Natural killer cell (primary cell): ENCODE measurements around the gene GSX2. TPM values are rescaled to one million over a fixed set of nuclear protein-coding genes. Genes with fewer than 3 reads are reported as not detected.

Experiments
- ATAC-seq, 3 donors: fragments of 150-1000 bp in 2 of 3; fragments of 200-7000 bp in 1 of 3; cut with Tn5 transposase; 1 replicate in 1 of 3; 2 replicates in 2 of 3; pipeline ENCODE4 v1.10.0; 2021; ENCODE audit warnings: mild to moderate bottlenecking in 2 of 3, moderate library complexity in 2 of 3
- DNase-seq, 2 donors: peaks; one replicate each; pipeline versions ENCODE4 v3.0.0 to v3.0.0-alpha.2; 2013 to 2021; ENCODE audit warnings: mixed read lengths in 1 of 2
- H3K27ac ChIP-seq: one replicate; pipeline ENCODE4 v1.5.1; 2013; ENCODE audit warnings: mild to moderate bottlenecking, low read length
- H3K27me3 ChIP-seq: one replicate; pipeline ENCODE4 v1.6.1; 2013; ENCODE audit warnings: low read length; ENCODE audit not compliant: control insufficient read depth, insufficient read depth
- H3K36me3 ChIP-seq: one replicate; pipeline ENCODE4 v1.6.1; 2013; ENCODE audit warnings: low read length; ENCODE audit not compliant: control insufficient read depth, insufficient read depth
- H3K4me1 ChIP-seq: one replicate; pipeline ENCODE4 v1.6.1; 2013; ENCODE audit warnings: low read length; ENCODE audit not compliant: control insufficient read depth, insufficient read depth
- H3K4me3 ChIP-seq: one replicate; pipeline ENCODE4 v1.5.1; 2013; ENCODE audit warnings: low read length
- H3K9me3 ChIP-seq: one replicate; pipeline ENCODE4 v1.6.1; 2013; ENCODE audit warnings: low read length; ENCODE audit not compliant: control insufficient read depth, insufficient read depth
- H3K27ac Mint-ChIP-seq, 2 donors: one replicate each; pipeline ENCODE4 v1.8.0; 2022; ENCODE audit warnings: mild to moderate bottlenecking in 2 of 2, mixed read lengths in 2 of 2, moderate library complexity in 1 of 2
- H3K27me3 Mint-ChIP-seq, 2 donors: one replicate each; pipeline ENCODE4 v1.8.0; 2022; ENCODE audit warnings: low read depth in 2 of 2, mixed read lengths in 2 of 2
- H3K36me3 Mint-ChIP-seq: one replicate; pipeline ENCODE4 v1.8.0; 2022; ENCODE audit warnings: mixed read lengths
- H3K4me1 Mint-ChIP-seq, 2 donors: one replicate each; pipeline ENCODE4 v1.8.0; 2022; ENCODE audit warnings: mixed read lengths in 2 of 2
- H3K4me3 Mint-ChIP-seq: one replicate; pipeline ENCODE4 v1.8.0; 2022; ENCODE audit warnings: mild to moderate bottlenecking, moderate library complexity, mixed read lengths
- H3K9me3 Mint-ChIP-seq, 2 donors: one replicate each; pipeline ENCODE4 v1.8.0; 2022; ENCODE audit warnings: mixed read lengths in 2 of 2
- CTCF ChIP-seq: fragments of 200-600 bp; IDR thresholded peaks from one replicate; pipeline ENCODE4 v1.8.0; 2022; ENCODE audit warnings: antibody characterized with exemption
- WGBS: methylation state at CpG from one replicate; pipeline ENCODE4 v1.1.7; 2013; ENCODE audit warnings: missing lambda C conversion rate; ENCODE audit not compliant: insufficient coverage; 5-methylcytosine and 5-hydroxymethylcytosine counted together
- intact Hi-C: fragments of 100-400 bp; cut with micrococcal nuclease; formaldehyde crosslinking; loops from one replicate; pipeline ENCODE4 v1.14.2; 2022
- total RNA-seq, 4 donors: library from RNA; stranded (reverse); fragments of 120-200 nt in 1 of 4; gene quantifications; one replicate each; pipeline versions ENCODE4 v1.2.3 to v1.2.4, GENCODE V29; 2013 to 2022

GSX2 gene
- total RNA-seq, 3 donors from 2014 or later (not counting 1 experiment from before 2014, with no cell fraction given), result not detected

DNA sequence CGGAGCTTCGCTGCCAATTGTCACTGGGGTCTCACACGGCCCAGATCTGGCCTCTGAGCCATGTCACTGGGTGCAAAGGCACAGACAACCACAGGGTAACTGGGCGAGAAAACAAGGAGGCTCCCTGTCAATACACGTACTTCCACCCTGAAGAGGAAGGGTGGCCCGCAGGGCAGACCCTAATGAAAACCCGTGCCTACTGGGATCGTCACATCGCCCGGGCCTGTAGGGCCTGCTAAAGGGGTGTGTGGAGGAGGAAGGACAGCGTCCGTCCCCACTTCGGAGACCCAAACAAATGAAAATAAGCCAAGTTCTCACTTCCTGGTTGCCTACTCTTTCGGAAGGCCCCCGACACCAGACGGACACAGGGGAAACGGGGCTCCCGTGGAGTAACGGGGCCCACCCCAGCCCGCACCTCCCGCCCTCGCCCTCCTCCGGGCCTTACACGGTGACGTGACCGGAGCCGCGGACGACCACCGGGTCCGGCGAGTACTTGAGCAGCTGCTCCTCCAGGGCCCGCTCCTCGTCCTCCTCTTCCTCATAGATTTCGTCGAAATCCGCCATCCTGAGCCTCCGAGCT lies 36.1 kb upstream of the GSX2 start:
- Mint-ChIP-seq H3K9me3 (no peaks in the 10 kb centered on the region), H3K27me3 (no peaks in the 10 kb centered on the region), H3K36me3 (no peaks in the 10 kb centered on the region), H3K27ac (peak overlapping the region; percentile 96 to 97), H3K4me3 (peak overlapping the region; percentile 95), H3K4me1 (peaks cover 53 to 55% of the 10 kb centered on the region in 2 donors)
- intact Hi-C loops, result loop anchor here (1.0 to 5.0 kb wide), 3 partner anchors 59 to 1483 kb away; partner anchors contain the start of genes CLOCK and FIP1L1
- no peaks in the 10 kb centered on the region for H3K27me3 ChIP-seq
- peak overlapping the region; percentile 88 for H3K27ac ChIP-seq
- peaks cover 2% of the 10 kb centered on the region for H3K36me3 ChIP-seq
- under 1% methylated on average over 38 of the region's 38 CpGs for WGBS
- peaks cover 3% of the 10 kb centered on the region for H3K4me1 ChIP-seq
- TF ChIP-seq CTCF, result no peak
- peak; percentile 34 to 52 (median 39) for ATAC-seq
- peak overlapping the region; percentile 52 for H3K4me3 ChIP-seq
- DNase-seq, result peak; percentile 61 to 64
- no peaks in the 10 kb centered on the region for H3K9me3 ChIP-seq

DNA sequence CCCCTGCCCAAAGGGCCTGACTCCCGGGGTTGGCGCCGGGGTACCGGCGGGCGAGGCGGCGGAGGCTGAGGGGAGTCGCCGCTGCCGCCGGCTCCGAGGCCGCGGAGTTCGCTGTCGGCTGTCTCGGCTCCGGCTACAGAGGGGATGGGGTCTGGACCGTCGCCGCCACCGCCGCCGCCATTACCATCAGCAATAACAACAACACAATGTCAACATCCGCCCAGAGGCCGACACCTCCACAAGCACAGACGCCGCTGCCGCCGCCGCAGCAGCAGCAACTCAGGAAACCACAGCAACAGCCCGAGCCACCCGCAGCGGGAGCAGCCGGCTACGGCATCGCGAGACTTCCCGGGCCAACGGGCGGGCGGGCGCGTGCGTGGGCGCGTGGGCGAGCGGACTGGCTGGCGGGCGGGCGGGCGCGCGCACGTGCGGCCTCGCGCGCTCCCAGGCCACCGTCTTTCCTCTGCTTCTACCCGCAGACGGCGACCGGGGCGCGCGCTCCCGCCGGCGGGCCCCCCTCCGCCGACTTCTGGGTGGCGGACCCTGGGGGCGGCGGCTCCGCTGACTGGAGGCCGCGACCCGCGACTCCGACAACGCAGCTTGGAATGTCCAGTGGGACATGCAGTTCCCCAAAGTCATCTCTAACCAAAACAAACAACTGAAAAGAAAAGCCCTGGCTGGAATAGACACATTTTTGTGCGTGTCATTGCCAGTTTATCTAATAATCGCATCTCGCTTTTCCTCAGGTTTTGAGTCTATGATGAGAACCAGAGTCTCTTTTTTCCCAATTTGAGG lies 35.4 kb upstream of the GSX2 start, which contains the start of gene CHIC2:
CHIC2 (minus strand) TSS at position 289 of the 795 bp plus-strand sequence. CDS start 305 bp downstream, outside the sequence.
- intact Hi-C loops, result loop anchor here (1.0 to 5.0 kb wide), 3 partner anchors 59 to 1483 kb away; partner anchors contain the start of genes CLOCK and FIP1L1
- Mint-ChIP-seq H3K27me3 (no peaks in the 10 kb centered on the region), H3K36me3 (no peaks in the 10 kb centered on the region), H3K4me3 (peak within 1 kb of the TSS; percentile 95), H3K9me3 (no peaks in the 10 kb centered on the region), H3K4me1 (peaks cover 51 to 53% of the 10 kb centered on the region in 2 donors), H3K27ac (peak within 1 kb of the TSS; percentile 96 to 97)
- peak within 1 kb of the TSS; percentile 76 for H3K4me3 ChIP-seq
- H3K27me3 ChIP-seq, result no peaks in the 10 kb centered on the region
- TF ChIP-seq CTCF, result no peak
- H3K36me3 ChIP-seq, result peaks cover 2% of the 10 kb centered on the region
- peak; percentile 80 to 92 (median 90) for ATAC-seq
- DNase-seq, result peak; percentile 98 to 99
- no peaks in the 10 kb centered on the region for H3K4me1 ChIP-seq
- peak within 1 kb of the TSS; percentile 88 for H3K27ac ChIP-seq
- no peaks in the 10 kb centered on the region for H3K9me3 ChIP-seq
- under 1% methylated on average over 87 of the region's 87 CpGs for WGBS

DNA sequence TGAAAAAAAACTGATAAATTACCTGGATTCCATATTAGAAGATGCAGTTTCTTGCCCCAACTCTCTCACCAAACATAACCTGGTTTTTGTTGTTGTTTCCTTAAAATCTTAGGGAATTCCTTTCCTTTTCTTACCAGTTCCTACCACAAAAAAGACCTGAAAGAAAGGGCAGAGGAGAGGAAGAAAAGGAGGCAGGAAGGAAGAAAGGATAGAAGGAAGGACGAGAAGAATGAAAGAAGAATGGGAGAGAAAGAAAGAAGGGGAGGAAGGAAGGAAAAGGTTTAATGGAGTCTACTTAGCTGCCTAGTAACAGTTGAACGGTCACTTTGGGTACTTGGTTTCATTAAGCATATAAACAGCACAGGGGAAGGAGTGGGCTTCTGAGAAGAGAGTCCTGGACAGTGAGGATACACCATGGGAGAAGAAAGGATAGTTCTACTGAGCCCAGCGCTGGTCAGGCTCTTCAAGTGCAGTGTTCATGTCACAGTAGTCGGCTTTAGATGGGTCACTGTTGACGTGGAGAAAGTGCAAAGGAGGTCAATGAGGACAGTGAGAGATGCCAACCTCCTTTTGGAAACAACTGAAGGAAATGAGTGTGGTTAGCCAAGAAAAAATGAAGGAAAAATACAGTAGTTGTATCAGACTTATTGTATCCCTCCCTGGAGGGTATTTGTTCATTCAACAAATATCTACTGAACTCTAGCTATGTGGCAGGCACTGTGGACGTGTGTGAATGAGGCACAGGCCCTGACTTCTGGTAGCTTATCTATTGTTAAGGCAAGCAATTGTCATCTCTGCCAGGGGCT lies 34.5 kb upstream of the GSX2 start:
- Mint-ChIP-seq H3K4me3 (peak overlapping the region; percentile 86), H3K27ac (peak overlapping the region; percentile 96 to 97), H3K4me1 (peaks cover 41 to 45% of the 10 kb centered on the region in 2 donors), H3K27me3 (no peaks in the 10 kb centered on the region), H3K36me3 (no peaks in the 10 kb centered on the region), H3K9me3 (no peaks in the 10 kb centered on the region)
- Histone ChIP-seq H3K27ac (peak overlapping the region; percentile 78), H3K36me3 (peaks cover 2% of the 10 kb centered on the region), H3K27me3 (no peaks in the 10 kb centered on the region), H3K4me3 (peak overlapping the region; percentile 76), H3K4me1 (no peaks in the 10 kb centered on the region), H3K9me3 (no peaks in the 10 kb centered on the region)
- DNase-seq, result no peak
- intact Hi-C loops, result no loop called here
- 67% methylated on average over 6 of the region's 6 CpGs for WGBS
- TF ChIP-seq CTCF, result no peak
- no peak for ATAC-seq
